Smooth muscle cell (in vitro differentiated cells): ENCODE measurements around the gene GCKR. TPM values are rescaled to one million over a fixed set of nuclear protein-coding genes. Genes with fewer than 3 reads are reported as not detected.
"Not testable (repeated sequence)": the region's sequence is repeated elsewhere in the genome, so short reads cannot be mapped to it uniquely, and the experiment has no call there.

Experiments
- DNase-seq: peaks from one replicate; lab custom pipeline; 2025; ENCODE audit not compliant: unreplicated experiment; lab: John Stamatoyannopoulos, UW
- H2AFZ ChIP-seq: fragments of 200-600 bp; sonication (generic); 2 replicates; pipeline ENCODE4 v1.6.0; 2016; ENCODE audit warnings: antibody characterized with exemption, low read depth, mild to moderate bottlenecking
- H3F3A ChIP-seq: fragments of 200-600 bp; sonication (generic); 2 replicates; pipeline ENCODE4 v1.6.0; 2017; ENCODE audit warnings: antibody characterized with exemption, low read depth
- H3K27ac ChIP-seq: fragments of 200-600 bp; sonication (generic); 2 replicates; pipeline ENCODE4 v1.5.1; 2016; ENCODE audit warnings: low read depth, mild to moderate bottlenecking
- H3K27me3 ChIP-seq: fragments of 200-600 bp; sonication (generic); 2 replicates; pipeline ENCODE4 v1.6.1; 2016; ENCODE audit warnings: low read depth, mild to moderate bottlenecking
- H3K36me3 ChIP-seq: fragments of 200-600 bp; sonication (generic); 2 replicates; pipeline ENCODE4 v1.5.1; 2016; ENCODE audit warnings: low read depth
- H3K4me1 ChIP-seq: fragments of 200-600 bp; sonication (generic); 2 replicates; pipeline ENCODE4 v1.5.1; 2016; ENCODE audit warnings: low read depth
- H3K4me2 ChIP-seq: fragments of 200-600 bp; sonication (generic); 2 replicates; pipeline ENCODE4 v1.6.0; 2016; ENCODE audit warnings: mild to moderate bottlenecking
- H3K4me3 ChIP-seq: fragments of 200-600 bp; sonication (generic); 2 replicates; pipeline ENCODE4 v1.5.1; 2016; ENCODE audit warnings: mild to moderate bottlenecking
- H3K79me2 ChIP-seq: fragments of 200-600 bp; sonication (generic); 2 replicates; pipeline ENCODE4 v1.6.0; 2016; ENCODE audit warnings: low read depth, mild to moderate bottlenecking
- H3K9ac ChIP-seq: fragments of 200-600 bp; sonication (generic); 2 replicates; pipeline ENCODE4 v1.6.0; 2016; ENCODE audit warnings: low read depth
- H3K9me3 ChIP-seq: fragments of 200-600 bp; sonication (generic); replicated peaks from 2 replicates; pipeline ENCODE4 v1.5.1; 2016; ENCODE audit warnings: low read depth
- H4K20me1 ChIP-seq: fragments of 200-600 bp; sonication (generic); 2 replicates; pipeline ENCODE4 v1.6.0; 2016; ENCODE audit warnings: low read depth
- WGBS: methylation state at CpG from one replicate; pipeline ENCODE4 v1.1.7; 2016; ENCODE audit warnings: low lambda C conversion rate; 5-methylcytosine and 5-hydroxymethylcytosine counted together
- polyA plus RNA-seq: library from polyadenylated mRNA; unstranded; fragments of >200 nt; fragmentation: Nextera tagmentation; extraction: Ambion mirVana; gene quantifications from 2 replicates; pipeline ENCODE4 v1.2.1, GENCODE V29; 2016
- total RNA-seq: library from RNA; depleted of rRNA; stranded (reverse); fragments of >200 nt; gene quantifications from 2 replicates; pipeline ENCODE4 v1.2.3, GENCODE V29; 2014
- TF ChIP-seq, protein P1 (sequence below): fragments of 200-600 bp; sonication (generic); IDR thresholded peaks from 2 replicates; pipeline ENCODE4 v1.5.1; 2017; ENCODE audit warnings: borderline replicate concordance, mild to moderate bottlenecking, antibody characterized with exemption; ENCODE audit not compliant: insufficient read depth, poor library complexity, severe bottlenecking

GCKR gene
- total and polyA plus RNA-seq, 2 experiments from 2014 or later, result 0.70 TPM; not detected in 1

DNA sequence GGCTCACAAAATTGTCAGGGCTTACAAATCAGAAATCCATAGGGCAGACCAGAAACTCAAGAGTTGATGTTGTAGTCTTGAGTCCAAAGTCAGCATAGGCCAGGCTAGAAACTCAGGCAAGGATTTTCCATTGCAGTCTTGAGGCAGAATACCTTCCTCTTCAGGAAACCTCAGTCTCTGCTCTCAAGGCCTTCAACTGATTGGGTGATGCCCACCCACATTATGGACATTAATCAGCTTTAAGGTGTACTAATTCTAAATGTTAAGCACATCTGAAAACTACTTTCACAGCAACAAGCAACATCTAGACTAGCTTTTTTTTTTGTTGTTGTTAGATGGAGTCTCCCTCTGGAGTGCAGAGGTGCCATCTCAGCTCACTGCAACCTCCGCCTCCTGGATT, 54.9 kb downstream of the GCKR start:
- TF ChIP-seq, protein P1, sequence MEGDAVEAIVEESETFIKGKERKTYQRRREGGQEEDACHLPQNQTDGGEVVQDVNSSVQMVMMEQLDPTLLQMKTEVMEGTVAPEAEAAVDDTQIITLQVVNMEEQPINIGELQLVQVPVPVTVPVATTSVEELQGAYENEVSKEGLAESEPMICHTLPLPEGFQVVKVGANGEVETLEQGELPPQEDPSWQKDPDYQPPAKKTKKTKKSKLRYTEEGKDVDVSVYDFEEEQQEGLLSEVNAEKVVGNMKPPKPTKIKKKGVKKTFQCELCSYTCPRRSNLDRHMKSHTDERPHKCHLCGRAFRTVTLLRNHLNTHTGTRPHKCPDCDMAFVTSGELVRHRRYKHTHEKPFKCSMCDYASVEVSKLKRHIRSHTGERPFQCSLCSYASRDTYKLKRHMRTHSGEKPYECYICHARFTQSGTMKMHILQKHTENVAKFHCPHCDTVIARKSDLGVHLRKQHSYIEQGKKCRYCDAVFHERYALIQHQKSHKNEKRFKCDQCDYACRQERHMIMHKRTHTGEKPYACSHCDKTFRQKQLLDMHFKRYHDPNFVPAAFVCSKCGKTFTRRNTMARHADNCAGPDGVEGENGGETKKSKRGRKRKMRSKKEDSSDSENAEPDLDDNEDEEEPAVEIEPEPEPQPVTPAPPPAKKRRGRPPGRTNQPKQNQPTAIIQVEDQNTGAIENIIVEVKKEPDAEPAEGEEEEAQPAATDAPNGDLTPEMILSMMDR, result no peak
- Histone ChIP-seq H3K79me2 (no peaks in the 10 kb centered on the region), H2AFZ (no peak overlapping the region), H3K4me1 (no peaks in the 10 kb centered on the region), H3K27ac (no peak overlapping the region), H4K20me1 (no peaks in the 10 kb centered on the region), H3K4me2 (no peak overlapping the region), H3K27me3 (peaks cover 15% of the 10 kb centered on the region), H3F3A (no peaks in the 10 kb centered on the region), H3K9ac (no peak overlapping the region), H3K4me3 (no peak overlapping the region), H3K9me3 (no peaks in the 10 kb centered on the region), H3K36me3 (no peaks in the 10 kb centered on the region)
- WGBS, result 92% methylated on average over 1 of the region's 1 CpG
- DNase-seq, result no peak

DNA sequence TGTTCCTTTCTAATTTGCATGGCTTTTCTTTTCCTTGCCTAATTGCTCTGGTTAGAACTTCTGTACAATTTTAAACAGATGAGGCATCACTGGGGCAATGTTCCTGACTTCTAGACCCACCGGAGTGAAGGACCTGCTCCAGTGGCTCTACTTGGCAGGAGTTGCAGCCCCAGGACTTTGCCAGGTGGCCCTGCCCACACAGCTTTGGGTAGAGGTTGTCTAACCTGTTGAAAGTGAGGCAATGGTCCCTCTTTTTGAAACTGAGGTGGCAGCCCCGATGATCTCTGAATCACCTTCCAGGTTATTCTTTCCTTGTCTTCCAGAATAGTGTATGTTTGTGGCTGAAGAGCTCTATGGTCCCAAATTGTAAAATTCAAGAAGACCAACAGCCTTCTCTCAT, 56.3 kb downstream of the GCKR start:
- Histone ChIP-seq H4K20me1 (no peaks in the 10 kb centered on the region), H3F3A (no peaks in the 10 kb centered on the region), H3K27ac (no peak overlapping the region), H3K4me3 (no peak overlapping the region), H2AFZ (no peak overlapping the region), H3K4me1 (no peaks in the 10 kb centered on the region), H3K27me3 (peaks cover 15% of the 10 kb centered on the region), H3K4me2 (no peak overlapping the region), H3K36me3 (no peaks in the 10 kb centered on the region), H3K9ac (no peak overlapping the region), H3K9me3 (no peaks in the 10 kb centered on the region), H3K79me2 (no peaks in the 10 kb centered on the region)
- no peak for DNase-seq
- TF ChIP-seq, protein P1, result no peak
- WGBS, result 89% methylated on average over 2 of the region's 2 CpGs

DNA sequence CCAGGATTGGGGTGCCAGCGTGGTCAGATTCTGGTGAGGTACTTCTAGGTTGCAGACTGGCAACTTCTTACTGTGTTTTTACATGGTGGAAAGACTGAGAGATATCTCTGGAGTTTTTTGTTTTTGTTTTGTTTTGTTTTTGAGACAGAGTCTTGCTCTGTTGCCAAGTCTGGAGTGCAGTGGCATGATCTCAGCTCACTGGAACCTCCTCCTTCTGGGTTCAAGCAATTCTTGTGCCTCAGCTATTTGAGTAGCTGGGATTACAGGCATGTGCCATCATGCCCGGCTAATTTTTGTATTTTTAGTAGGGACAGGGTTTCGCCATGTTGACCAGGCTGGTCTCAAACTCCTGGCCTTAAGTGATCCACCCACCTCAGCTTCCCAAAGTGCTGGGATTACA, 57.8 kb downstream of the GCKR start:
- H3K4me2 ChIP-seq, H3K27ac ChIP-seq, H3K4me3 ChIP-seq, H3K4me1 ChIP-seq, DNase-seq, H4K20me1 ChIP-seq, H3K36me3 ChIP-seq, H2AFZ ChIP-seq, H3K9ac ChIP-seq, H3F3A ChIP-seq, H3K79me2 ChIP-seq, H3K9me3 ChIP-seq: not testable (repeated sequence)
- H3K27me3 ChIP-seq, result peaks cover 15% of the 10 kb centered on the region
- WGBS, result 83% methylated on average over 3 of the region's 3 CpGs

DNA sequence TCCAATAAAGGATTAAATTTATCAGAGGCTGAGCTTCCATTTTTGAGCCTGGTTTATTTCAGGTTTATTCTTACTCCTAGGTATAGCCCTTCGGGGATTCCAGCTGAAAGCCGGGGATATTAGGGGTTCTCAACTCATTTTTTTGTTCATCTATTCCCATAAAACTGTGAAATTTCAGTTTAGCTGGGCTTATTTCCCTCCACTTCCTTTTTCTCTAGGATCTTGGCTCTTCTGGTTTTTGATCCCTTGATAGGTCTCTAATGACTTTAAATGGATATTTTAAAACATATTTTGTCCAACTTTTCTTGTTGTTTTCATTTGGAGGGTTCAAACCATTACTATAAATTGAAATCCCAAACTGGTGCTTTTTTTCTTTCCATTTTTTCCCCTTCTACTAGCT, 62.6 kb downstream of the GCKR start:
- Histone ChIP-seq H3K79me2 (no peaks in the 10 kb centered on the region), H3F3A (no peaks in the 10 kb centered on the region), H3K27ac (no peak overlapping the region), H3K27me3 (peaks cover 5% of the 10 kb centered on the region), H4K20me1 (no peaks in the 10 kb centered on the region), H3K9ac (no peak overlapping the region), H3K9me3 (no peaks in the 10 kb centered on the region), H3K4me3 (no peak overlapping the region), H3K4me2 (no peak overlapping the region), H3K36me3 (no peaks in the 10 kb centered on the region), H3K4me1 (no peaks in the 10 kb centered on the region), H2AFZ (no peak overlapping the region)
- TF ChIP-seq, protein P1, result no peak
- DNase-seq, result no peak
- WGBS, result 83% methylated on average over 2 of the region's 2 CpGs
